ENCODE data around the gene DOCK7. TPM values are rescaled to one million over a fixed set of nuclear protein-coding genes. Genes with fewer than 3 reads are reported as not detected.
"Not testable (repeated sequence)": the region's sequence is repeated elsewhere in the genome, so short reads cannot be mapped to it uniquely, and the experiment has no call there.

Gene DOCK7
- total RNA-seq, 1 donor from 2014 or later, result 46.0 TPM

- intact Hi-C loops (cut with DNase I), result no loop called here
- TF ChIP-seq, protein P1, sequence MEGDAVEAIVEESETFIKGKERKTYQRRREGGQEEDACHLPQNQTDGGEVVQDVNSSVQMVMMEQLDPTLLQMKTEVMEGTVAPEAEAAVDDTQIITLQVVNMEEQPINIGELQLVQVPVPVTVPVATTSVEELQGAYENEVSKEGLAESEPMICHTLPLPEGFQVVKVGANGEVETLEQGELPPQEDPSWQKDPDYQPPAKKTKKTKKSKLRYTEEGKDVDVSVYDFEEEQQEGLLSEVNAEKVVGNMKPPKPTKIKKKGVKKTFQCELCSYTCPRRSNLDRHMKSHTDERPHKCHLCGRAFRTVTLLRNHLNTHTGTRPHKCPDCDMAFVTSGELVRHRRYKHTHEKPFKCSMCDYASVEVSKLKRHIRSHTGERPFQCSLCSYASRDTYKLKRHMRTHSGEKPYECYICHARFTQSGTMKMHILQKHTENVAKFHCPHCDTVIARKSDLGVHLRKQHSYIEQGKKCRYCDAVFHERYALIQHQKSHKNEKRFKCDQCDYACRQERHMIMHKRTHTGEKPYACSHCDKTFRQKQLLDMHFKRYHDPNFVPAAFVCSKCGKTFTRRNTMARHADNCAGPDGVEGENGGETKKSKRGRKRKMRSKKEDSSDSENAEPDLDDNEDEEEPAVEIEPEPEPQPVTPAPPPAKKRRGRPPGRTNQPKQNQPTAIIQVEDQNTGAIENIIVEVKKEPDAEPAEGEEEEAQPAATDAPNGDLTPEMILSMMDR (IDR thresholded peaks at IDR 0.05), result no peak
- Histone ChIP-seq H3K4me3 (no peak overlapping the region), H3K9me3 (no peaks in the 10 kb centered on the region), H3K4me1 (no peaks in the 10 kb centered on the region), H3K27me3 (no peaks in the 10 kb centered on the region), H3K27ac (no peak overlapping the region), H3K36me3 (peaks cover 0 to 17% of the 10 kb centered on the region in 2 donors)
- no peak for DNase-seq (ENCODE audit: low spot score in 2 of 2)
Observed at GRCh38 chr1:62613890-62614289, 74.3 kb downstream of the DOCK7 start.

GRCh38 chr1:62613325-62613727 is 74.9 kb downstream of the DOCK7 start:
- intact Hi-C loops (cut with DNase I), result no loop called here
- TF ChIP-seq, protein P1 (IDR thresholded peaks at IDR 0.05), result no peak

DNA sequence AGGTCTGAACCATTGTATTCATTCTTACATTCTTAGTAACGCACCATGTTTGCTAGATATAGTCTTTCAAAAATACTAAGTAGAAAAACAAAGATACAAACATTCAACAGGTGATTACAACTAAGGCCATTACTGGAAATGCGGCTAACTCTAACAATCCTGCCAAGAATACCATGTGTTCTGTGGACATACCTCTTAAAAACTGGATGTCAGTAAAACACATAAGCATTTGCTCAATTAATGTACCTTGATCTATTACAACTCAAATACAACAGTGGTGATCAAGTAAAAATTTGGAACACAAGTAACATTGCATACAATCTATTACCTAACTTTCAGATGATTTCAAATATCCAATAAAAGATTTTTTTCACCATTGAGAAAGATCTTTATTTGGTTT is 75.4 kb downstream of the DOCK7 start:
- H3K27me3 ChIP-seq, result no peaks in the 10 kb centered on the region
- no peak for DNase-seq (ENCODE audit: low spot score in 2 of 2)
- no peak overlapping the region for H3K27ac ChIP-seq
- H3K4me3 ChIP-seq, result no peak overlapping the region
- H3K36me3 ChIP-seq, result peaks cover 0 to 7% of the 10 kb centered on the region in 2 donors
- no peaks in the 10 kb centered on the region for H3K9me3 ChIP-seq
- TF ChIP-seq, protein P1 (IDR thresholded peaks at IDR 0.05), result no peak
- H3K4me1 ChIP-seq, result no peaks in the 10 kb centered on the region
- intact Hi-C loops (cut with DNase I), result no loop called here

More at GRCh38 chr1:62613325-62613727, 74.9 kb downstream of the DOCK7 start:
- Histone ChIP-seq H3K27ac (no peak overlapping the region), H3K9me3 (no peaks in the 10 kb centered on the region), H3K36me3 (peaks cover 0 to 13% of the 10 kb centered on the region in 2 donors), H3K4me3 (no peak overlapping the region), H3K27me3 (no peaks in the 10 kb centered on the region), H3K4me1 (no peaks in the 10 kb centered on the region)
- DNase-seq (ENCODE audit: low spot score in 2 of 2), result no peak

DNA sequence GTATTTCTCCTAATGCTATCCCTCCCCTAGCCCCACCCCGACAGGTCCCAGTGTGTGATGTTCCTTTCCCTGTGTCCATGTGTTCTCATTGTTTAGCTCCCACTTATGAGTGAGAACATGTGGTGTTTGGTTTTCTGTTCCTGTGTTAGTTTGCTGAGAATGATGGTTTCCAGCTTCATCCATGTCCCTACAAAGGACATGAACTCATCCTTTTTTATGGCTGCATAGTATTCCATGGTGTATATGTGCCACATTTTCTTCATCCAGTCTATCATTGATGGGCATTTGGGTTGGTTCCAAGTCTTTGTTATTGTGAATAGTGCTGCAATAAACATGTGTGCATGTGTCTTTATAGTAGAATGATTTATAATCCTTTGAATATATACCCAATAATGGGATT is 77.6 kb downstream of the DOCK7 start:
- H3K36me3 ChIP-seq; H3K4me3 ChIP-seq; H3K9me3 ChIP-seq; intact Hi-C loops (cut with DNase I); H3K27me3 ChIP-seq; H3K27ac ChIP-seq; H3K4me1 ChIP-seq; DNase-seq (ENCODE audit: low spot score in 2 of 2): not testable (repeated sequence)

GRCh38 chr1:62608905-62609304 is 79.3 kb downstream of the DOCK7 start:
- Histone ChIP-seq H3K4me1 (no peaks in the 10 kb centered on the region), H3K9me3 (no peaks in the 10 kb centered on the region), H3K36me3 (peaks cover 0 to 2% of the 10 kb centered on the region in 2 donors), H3K27ac (no peak overlapping the region), H3K4me3 (no peak overlapping the region), H3K27me3 (no peaks in the 10 kb centered on the region)
- DNase-seq (ENCODE audit: low spot score in 2 of 2), result no peak
- intact Hi-C loops (cut with DNase I), result no loop called here
- TF ChIP-seq, protein P1 (IDR thresholded peaks at IDR 0.05), result no peak

DNA sequence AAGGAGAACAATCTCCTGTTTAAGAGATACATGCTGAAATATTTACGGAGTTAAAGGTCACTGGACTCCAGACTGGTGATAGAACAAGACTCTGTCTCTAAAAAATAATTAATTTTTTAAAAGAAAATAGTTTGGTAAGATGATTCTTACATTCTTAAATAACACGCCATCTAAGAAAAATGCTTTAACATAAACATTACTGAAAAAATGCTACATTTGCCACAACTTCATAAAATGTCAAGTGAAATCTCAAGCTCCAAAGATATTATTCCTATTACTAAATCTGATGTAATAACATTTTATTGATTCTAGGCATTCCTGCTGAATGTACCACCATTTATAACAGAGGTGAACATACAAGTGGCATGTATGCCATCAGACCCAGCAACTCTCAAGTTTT is 86.7 kb downstream of the DOCK7 start:
- Histone ChIP-seq H3K4me1 (no peaks in the 10 kb centered on the region), H3K27me3 (no peaks in the 10 kb centered on the region), H3K36me3 (no peaks in the 10 kb centered on the region), H3K4me3 (no peak overlapping the region), H3K27ac (no peak overlapping the region), H3K9me3 (no peaks in the 10 kb centered on the region)
- DNase-seq (ENCODE audit: low spot score in 2 of 2), result no peak
- intact Hi-C loops (cut with DNase I), result no loop called here
- TF ChIP-seq, protein P1 (IDR thresholded peaks at IDR 0.05), result no peak
